AML-193 (cell line): ENCODE measurements around the gene MICA.
"Not testable (repeated sequence)": the region's sequence is repeated elsewhere in the genome, so short reads cannot be mapped to it uniquely, and the experiment has no call there.

Source experiments
- DNase-seq, 2 experiments: peaks; one replicate each; lab custom pipeline; 2025; lab: John Stamatoyannopoulos, UW

MICA gene

GRCh38 chr6:31403283-31404060 is at the start of gene MICA:
TSS of gene MICA (plus strand) at chr6:31403595. CDS start at chr6:31403633, 38 bp downstream.
- peak; percentile 89 to 90 for DNase-seq

- DNase-seq, result no peak
These were observed 49.1 kb upstream of the MICA start for GRCh38 chr6:31354158-31354863.

GRCh38 chr6:31354864-31355582 is 48.4 kb upstream of the MICA start:
- DNase-seq, result no peak

- no peak for DNase-seq
These were observed 47.8 kb upstream of the MICA start for GRCh38 chr6:31355583-31355948.

- DNase-seq, result peak in 1 of 2 experiments; percentile 26
These were observed 47.0 kb upstream of the MICA start for GRCh38 chr6:31356216-31356945.

GRCh38 chr6:31356946-31357466 is 46.4 kb upstream of the MICA start, which contains the start of gene HLA-B:
TSS of gene HLA-B (minus strand) at chr6:31357179. CDS start at chr6:31357158, 21 bp downstream.
- DNase-seq, result peak; percentile 81 to 88

- DNase-seq, result no peak
These were observed 45.5 kb upstream of the MICA start for GRCh38 chr6:31357886-31358285.

GRCh38 chr6:31358302-31358701 is 45.1 kb upstream of the MICA start:
- DNase-seq, result no peak

GRCh38 chr6:31359581-31359980 is 43.8 kb upstream of the MICA start:
- no peak for DNase-seq

- DNase-seq, result no peak
These were observed 40.6 kb upstream of the MICA start for GRCh38 chr6:31362751-31363150.

GRCh38 chr6:31363811-31364210 is 39.6 kb upstream of the MICA start:
- DNase-seq, result peak; percentile 55 to 80

- DNase-seq, result no peak
These were observed 37.5 kb upstream of the MICA start for GRCh38 chr6:31365864-31366263.

GRCh38 chr6:31366693-31367470 is 36.5 kb upstream of the MICA start:
- DNase-seq, result peak; percentile 83 to 93

GRCh38 chr6:31368461-31368860 is 34.9 kb upstream of the MICA start:
- no peak for DNase-seq

GRCh38 chr6:31374118-31374517 is 29.3 kb upstream of the MICA start:
- DNase-seq, result not testable (repeated sequence)

GRCh38 chr6:31375699-31376098 is 27.7 kb upstream of the MICA start:
- no peak for DNase-seq

- no peak for DNase-seq
These were observed 26.4 kb upstream of the MICA start for GRCh38 chr6:31377029-31377428.

- no peak for DNase-seq
These were observed 25.2 kb upstream of the MICA start for GRCh38 chr6:31378062-31378720.

- no peak for DNase-seq
These were observed 24.7 kb upstream of the MICA start for GRCh38 chr6:31378721-31379103.

- DNase-seq, result no peak
These were observed 23.5 kb upstream of the MICA start for GRCh38 chr6:31379850-31380249.
